Measurements from ENCODE around the gene CDC7.

CDC7 gene

DNA sequence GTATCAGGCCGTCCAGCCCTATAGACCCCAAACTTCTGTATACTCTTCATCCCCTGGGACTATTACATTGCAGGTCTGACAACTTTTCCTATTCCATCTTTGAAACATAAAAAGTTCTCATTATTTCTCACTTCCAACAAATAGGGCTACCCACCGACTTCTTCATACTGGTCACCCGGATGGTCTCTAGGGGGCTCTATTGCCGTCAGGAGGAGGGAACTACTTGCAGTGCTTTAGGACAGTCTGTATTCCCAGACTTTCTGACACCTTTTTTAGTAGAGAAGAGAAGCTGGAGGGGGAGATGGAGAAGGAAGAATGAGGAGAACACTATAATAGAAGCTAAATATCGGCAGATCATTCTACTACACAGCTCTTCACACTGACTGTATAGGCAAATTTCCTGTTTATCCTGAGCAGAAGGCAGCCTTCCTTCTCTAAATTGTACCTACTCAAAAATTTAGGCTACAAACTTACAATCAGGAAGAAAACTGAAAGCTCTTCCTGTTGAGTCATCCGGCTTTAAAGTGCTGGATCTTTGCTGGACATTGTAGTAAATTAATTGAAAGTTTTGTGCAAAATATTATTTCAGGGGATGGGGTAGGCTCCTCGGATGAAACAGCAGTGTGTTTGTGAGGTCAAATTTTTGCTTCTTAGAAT lies 54.6 kb downstream of the CDC7 start:
- H3K36me3 ChIP-seq (ENCODE audit: insufficient read depth, low read length), result no peaks in the 10 kb centered on the region
- no peak for TF ChIP-seq POLR2AphosphoS5 (IDR thresholded peaks at IDR 0.05; ENCODE audit: borderline replicate concordance, low read depth, low read length)
- H3K9ac ChIP-seq (ENCODE audit: insufficient read length), result no peak overlapping the region
- no peaks in the 10 kb centered on the region for H3K9me3 ChIP-seq (ENCODE audit: low read depth, low read length)
- no peak overlapping the region for H3K4me3 ChIP-seq
- no peak overlapping the region for H3K27ac ChIP-seq
- DNase-seq (ENCODE audit: low read depth, low spot score), result no peak

DNA sequence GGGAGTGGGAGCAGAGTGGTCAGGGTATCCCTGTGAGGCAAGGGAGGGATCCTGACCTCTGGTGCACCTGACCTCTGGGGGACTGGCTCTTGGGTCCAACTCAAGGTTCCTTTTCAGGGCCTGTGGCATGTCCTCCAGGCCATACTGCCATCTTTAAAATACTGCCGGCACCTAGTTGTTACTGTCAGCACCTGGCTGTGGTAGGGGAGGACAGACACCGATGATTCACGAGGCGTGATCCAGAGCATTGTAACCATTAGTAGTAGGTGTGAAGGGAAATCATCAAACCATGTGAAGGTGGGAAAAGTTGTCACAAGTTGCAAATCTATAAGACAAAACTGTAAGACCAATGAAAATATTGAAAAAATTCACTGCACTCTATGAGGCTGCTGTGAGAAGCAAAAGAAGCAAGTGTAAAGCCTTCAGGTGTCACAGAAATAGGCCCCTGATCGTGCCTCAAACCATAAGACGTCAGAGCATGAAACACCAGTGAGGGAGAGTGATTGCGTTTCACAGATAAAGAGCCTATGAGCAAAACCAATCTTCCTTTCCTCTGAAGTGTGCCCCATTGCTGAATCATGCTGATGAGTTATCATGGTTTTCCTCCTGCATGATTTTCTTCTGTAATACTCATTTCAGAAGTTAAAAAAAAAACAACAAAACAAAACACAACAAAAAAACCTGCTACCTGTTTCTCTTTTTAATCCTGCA lies 55.3 kb downstream of the CDC7 start:
- Histone ChIP-seq H3K9me3 (ENCODE audit: low read depth, low read length) (no peaks in the 10 kb centered on the region), H3K27ac (no peak overlapping the region), H3K9ac (ENCODE audit: insufficient read length) (no peak overlapping the region), H3K36me3 (ENCODE audit: insufficient read depth, low read length) (no peaks in the 10 kb centered on the region), H3K4me3 (no peak overlapping the region)
- DNase-seq (ENCODE audit: low read depth, low spot score), result no peak
- TF ChIP-seq POLR2AphosphoS5 (IDR thresholded peaks at IDR 0.05; ENCODE audit: borderline replicate concordance, low read depth, low read length) (no peak), FOXP2 (optimal IDR thresholded peaks at IDR 0.05; ENCODE audit: control extremely low read depth, extremely low read length, insufficient read depth) (no peak), EZH2 (IDR thresholded peaks at IDR 0.05) (no peak)

DNA sequence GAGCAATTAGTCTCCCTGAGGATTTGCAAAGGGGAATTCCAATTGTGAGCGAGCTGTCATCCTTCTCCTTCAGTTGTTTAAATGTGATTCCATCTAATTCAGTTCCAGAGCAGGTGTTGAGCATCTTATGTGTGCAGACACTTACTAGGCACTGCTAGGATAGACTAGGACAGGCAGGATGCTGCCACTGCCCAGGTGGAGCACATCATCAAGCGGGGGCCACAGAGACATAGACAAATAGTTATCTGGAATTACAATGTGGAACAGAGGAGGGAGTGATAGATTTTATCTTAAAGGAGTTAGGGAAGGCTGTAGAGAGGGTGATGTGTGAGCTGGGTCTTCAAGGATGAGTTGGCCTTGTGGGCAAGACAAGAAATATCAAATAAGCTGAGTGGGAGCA lies 55.9 kb downstream of the CDC7 start:
- Histone ChIP-seq H3K4me3 (no peak overlapping the region), H3K36me3 (ENCODE audit: insufficient read depth, low read length) (no peaks in the 10 kb centered on the region), H3K9me3 (ENCODE audit: low read depth, low read length) (no peaks in the 10 kb centered on the region), H3K27ac (no peak overlapping the region), H3K9ac (ENCODE audit: insufficient read length) (no peak overlapping the region)
- no peak for DNase-seq (ENCODE audit: low read depth, low spot score)
- no peak for TF ChIP-seq EZH2 (IDR thresholded peaks at IDR 0.05)
- no peak for TF ChIP-seq POLR2AphosphoS5 (IDR thresholded peaks at IDR 0.05; ENCODE audit: borderline replicate concordance, low read depth, low read length)
- TF ChIP-seq FOXP2 (optimal IDR thresholded peaks at IDR 0.05; ENCODE audit: control extremely low read depth, extremely low read length, insufficient read depth), result no peak

DNA sequence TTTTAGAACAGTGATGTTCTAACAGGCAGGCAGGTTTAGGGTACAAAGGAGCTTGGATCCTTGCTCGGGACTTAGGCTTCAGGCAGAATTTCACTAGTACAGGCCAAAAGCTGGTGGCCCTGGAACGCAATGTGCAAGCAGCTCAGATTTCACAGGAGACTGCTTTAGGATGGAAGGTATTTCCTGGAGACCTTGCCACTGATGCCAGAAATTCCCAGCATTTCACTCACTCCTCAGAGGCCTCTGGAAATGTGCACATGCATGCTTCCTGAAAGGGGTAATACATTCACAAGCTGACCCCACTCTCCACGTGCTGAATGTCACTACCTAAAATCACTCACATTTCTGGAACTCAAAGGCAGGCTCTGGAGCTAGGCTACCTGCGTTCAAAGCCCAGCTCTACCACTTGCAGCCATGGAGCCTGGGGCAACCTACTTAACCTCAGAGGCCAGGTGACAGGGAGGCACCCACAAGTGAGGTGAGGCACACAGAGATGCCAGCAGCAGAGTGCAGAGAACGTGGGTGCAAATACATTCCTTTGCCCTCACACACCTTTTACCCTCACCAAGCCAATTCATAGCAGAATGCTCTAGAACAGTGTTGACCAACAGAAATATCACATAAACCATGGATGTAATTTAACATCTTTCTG lies 56.5 kb downstream of the CDC7 start:
- TF ChIP-seq POLR2AphosphoS5 (IDR thresholded peaks at IDR 0.05; ENCODE audit: borderline replicate concordance, low read depth, low read length), result no peak
- no peak for TF ChIP-seq FOXP2 (optimal IDR thresholded peaks at IDR 0.05; ENCODE audit: control extremely low read depth, extremely low read length, insufficient read depth)
- no peak for TF ChIP-seq EZH2 (IDR thresholded peaks at IDR 0.05)

DNA sequence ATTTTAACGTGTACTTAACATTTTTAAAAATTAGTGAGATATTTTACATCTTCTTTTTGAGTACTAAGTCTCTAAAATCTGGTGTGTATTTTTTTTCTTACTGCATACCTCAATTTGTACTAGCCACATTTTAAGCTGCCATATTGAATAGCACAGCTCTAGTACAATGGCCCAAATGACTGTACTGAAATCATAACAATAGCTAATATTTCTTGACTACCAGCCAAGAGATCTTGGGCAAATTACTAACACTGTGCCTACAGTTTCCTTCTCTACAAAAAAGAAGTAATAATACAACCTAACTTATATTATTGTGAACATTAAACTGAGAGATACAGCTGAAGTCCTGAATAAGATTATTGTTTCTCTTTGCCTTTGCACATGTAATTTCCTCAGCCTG lies 57.2 kb downstream of the CDC7 start:
- Histone ChIP-seq H3K36me3 (ENCODE audit: insufficient read depth, low read length) (no peaks in the 10 kb centered on the region), H3K27ac (no peak overlapping the region), H3K4me3 (no peak overlapping the region), H3K9ac (ENCODE audit: insufficient read length) (no peak overlapping the region), H3K9me3 (ENCODE audit: low read depth, low read length) (no peaks in the 10 kb centered on the region)
- TF ChIP-seq EZH2 (IDR thresholded peaks at IDR 0.05) (no peak), FOXP2 (optimal IDR thresholded peaks at IDR 0.05; ENCODE audit: control extremely low read depth, extremely low read length, insufficient read depth) (no peak), POLR2AphosphoS5 (IDR thresholded peaks at IDR 0.05; ENCODE audit: borderline replicate concordance, low read depth, low read length) (no peak)
- no peak for DNase-seq (ENCODE audit: low read depth, low spot score)

More for the DNA sequence above, 56.5 kb downstream of the CDC7 start:
- Histone ChIP-seq H3K9me3 (ENCODE audit: low read depth, low read length) (no peaks in the 10 kb centered on the region), H3K27ac (no peak overlapping the region), H3K9ac (ENCODE audit: insufficient read length) (no peak overlapping the region), H3K36me3 (ENCODE audit: insufficient read depth, low read length) (no peaks in the 10 kb centered on the region), H3K4me3 (no peak overlapping the region)
- no peak for DNase-seq (ENCODE audit: low read depth, low spot score)

DNA sequence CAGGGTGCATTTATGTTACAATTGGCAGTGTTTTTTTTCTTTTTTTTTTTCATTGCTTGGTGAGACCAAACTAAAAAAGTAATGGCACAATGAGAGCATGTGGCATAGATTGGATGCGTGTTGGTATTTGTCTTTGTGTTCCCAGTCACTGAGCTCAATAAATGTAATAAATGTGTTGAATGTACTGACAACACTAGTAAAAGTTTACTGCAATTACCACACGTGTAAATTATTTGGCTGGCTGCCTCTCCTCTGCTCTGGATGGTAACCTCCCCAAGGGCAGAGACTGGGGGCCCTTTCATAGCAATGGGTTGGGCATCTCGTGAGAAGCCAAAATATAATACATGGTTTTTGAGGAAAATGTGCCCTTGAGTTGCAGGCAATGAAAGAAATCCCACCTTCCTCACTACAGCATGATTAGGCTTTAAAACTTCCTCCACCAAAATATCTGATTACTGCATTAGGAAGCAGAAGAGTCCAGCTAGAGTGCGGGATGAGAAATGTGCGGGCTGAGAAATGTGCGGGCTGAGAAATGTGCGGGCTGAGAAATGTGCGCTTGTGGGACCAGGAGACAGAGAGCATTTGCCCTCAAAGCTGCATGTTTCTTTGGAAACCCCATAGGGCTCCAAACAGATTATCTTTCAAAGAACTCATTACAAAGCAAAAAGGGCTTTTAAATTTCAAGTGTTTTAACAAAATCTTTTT lies 58.5 kb downstream of the CDC7 start:
- Histone ChIP-seq H3K36me3 (ENCODE audit: insufficient read depth, low read length) (no peaks in the 10 kb centered on the region), H3K9me3 (ENCODE audit: low read depth, low read length) (no peaks in the 10 kb centered on the region), H3K9ac (ENCODE audit: insufficient read length) (no peak overlapping the region), H3K27ac (no peak overlapping the region), H3K4me3 (no peak overlapping the region)
- no peak for DNase-seq (ENCODE audit: low read depth, low spot score)
- TF ChIP-seq EZH2 (IDR thresholded peaks at IDR 0.05) (no peak), POLR2AphosphoS5 (IDR thresholded peaks at IDR 0.05; ENCODE audit: borderline replicate concordance, low read depth, low read length) (no peak), FOXP2 (optimal IDR thresholded peaks at IDR 0.05; ENCODE audit: control extremely low read depth, extremely low read length, insufficient read depth) (no peak)

DNA sequence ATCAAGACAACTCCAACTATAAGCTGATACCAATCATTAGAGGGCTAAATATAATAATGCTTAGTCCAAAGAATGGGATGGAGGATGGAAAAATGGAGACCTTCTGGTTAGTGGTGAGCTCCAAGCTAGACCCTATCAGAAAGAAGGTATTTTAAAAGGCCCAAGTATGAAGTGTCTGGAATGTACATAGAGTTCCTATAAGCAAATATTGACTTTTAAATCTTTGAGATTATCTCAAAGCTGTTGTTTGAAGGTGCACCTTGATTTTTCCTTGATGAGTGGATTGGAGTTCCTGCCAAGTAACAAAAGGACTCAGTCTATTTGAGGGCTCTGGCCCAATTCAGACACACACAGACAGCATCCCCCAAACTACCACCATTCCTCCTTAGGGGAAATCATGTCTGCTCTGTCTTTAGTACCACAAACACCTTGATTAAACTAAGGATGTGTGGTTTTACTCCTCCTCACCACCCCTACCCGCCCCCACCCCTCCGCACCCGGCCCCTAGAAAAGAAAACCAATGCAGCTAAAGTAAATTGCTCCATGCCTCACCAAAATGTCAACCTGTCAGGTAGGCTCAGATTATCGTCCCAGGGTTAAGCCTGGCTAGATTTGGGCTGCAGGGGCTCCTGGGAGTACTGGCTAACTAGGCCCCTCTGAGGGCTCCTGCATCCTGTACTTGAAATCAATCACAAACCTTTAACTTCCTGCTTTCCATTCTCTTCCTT lies 59.4 kb downstream of the CDC7 start:
- Histone ChIP-seq H3K36me3 (ENCODE audit: insufficient read depth, low read length) (no peaks in the 10 kb centered on the region), H3K9ac (ENCODE audit: insufficient read length) (no peak overlapping the region), H3K27ac (no peak overlapping the region), H3K4me3 (no peak overlapping the region), H3K9me3 (ENCODE audit: low read depth, low read length) (no peaks in the 10 kb centered on the region)
- no peak for DNase-seq (ENCODE audit: low read depth, low spot score)
- TF ChIP-seq POLR2AphosphoS5 (IDR thresholded peaks at IDR 0.05; ENCODE audit: borderline replicate concordance, low read depth, low read length), result no peak
- TF ChIP-seq FOXP2 (optimal IDR thresholded peaks at IDR 0.05; ENCODE audit: control extremely low read depth, extremely low read length, insufficient read depth), result no peak
- no peak for TF ChIP-seq EZH2 (IDR thresholded peaks at IDR 0.05)
